Hepatocyte (in vitro differentiated cells): Measurements from ENCODE around the gene TAF4. TPM values are rescaled to one million over a fixed set of nuclear protein-coding genes. Genes with fewer than 3 reads are reported as not detected.

Experiments
- DNase-seq: peaks from one replicate; pipeline ENCODE4 v3.0.0-alpha.2; 2016; ENCODE audit warnings: low spot score
- H2AFZ ChIP-seq: fragments of 200-600 bp; sonication (generic); 2 replicates; pipeline ENCODE4 v1.6.0; 2016; ENCODE audit warnings: antibody characterized with exemption, mild to moderate bottlenecking
- H3K27ac ChIP-seq: fragments of 200-600 bp; sonication (generic); 2 replicates; pipeline ENCODE4 v1.5.1; 2016; ENCODE audit warnings: mild to moderate bottlenecking
- H3K27me3 ChIP-seq: fragments of 200-600 bp; sonication (generic); 2 replicates; pipeline ENCODE4 v1.6.1; 2016
- H3K36me3 ChIP-seq: fragments of 200-600 bp; sonication (generic); replicated peaks from 2 replicates; pipeline ENCODE4 v1.5.1; 2016; ENCODE audit warnings: low read depth; ENCODE audit not compliant: insufficient read depth
- H3K4me1 ChIP-seq: fragments of 200-600 bp; sonication (generic); 2 replicates; pipeline ENCODE4 v1.5.1; 2016; ENCODE audit warnings: mild to moderate bottlenecking, moderate library complexity; ENCODE audit not compliant: insufficient read depth
- H3K4me2 ChIP-seq: fragments of 200-600 bp; sonication (generic); 2 replicates; pipeline ENCODE4 v1.6.0; 2016
- H3K4me3 ChIP-seq: fragments of 200-600 bp; sonication (generic); 2 replicates; pipeline ENCODE4 v1.5.1; 2016; ENCODE audit warnings: mild to moderate bottlenecking
- H3K79me2 ChIP-seq: fragments of 200-600 bp; sonication (generic); 2 replicates; pipeline ENCODE4 v1.6.0; 2017; ENCODE audit warnings: mild to moderate bottlenecking
- H3K9me2 ChIP-seq: fragments of 200-600 bp; sonication (generic); replicated peaks from 2 replicates; pipeline ENCODE4 v1.6.0; 2017; ENCODE audit warnings: mild to moderate bottlenecking; ENCODE audit not compliant: insufficient read depth
- H3K9me3 ChIP-seq: fragments of 200-600 bp; sonication (generic); 2 replicates; pipeline ENCODE4 v1.5.1; 2016; ENCODE audit warnings: low read depth, mild to moderate bottlenecking
- H4K20me1 ChIP-seq: fragments of 200-600 bp; sonication (generic); 2 replicates; pipeline ENCODE4 v1.6.0; 2016; ENCODE audit warnings: mild to moderate bottlenecking; ENCODE audit not compliant: insufficient read depth, poor library complexity, severe bottlenecking
- CTCF ChIP-seq: fragments of 200-600 bp; sonication (generic); IDR thresholded peaks from 2 replicates; pipeline ENCODE4 v1.5.1; 2016; ENCODE audit warnings: antibody characterized with exemption, mild to moderate bottlenecking; ENCODE audit not compliant: poor library complexity
- EZH2 ChIP-seq: fragments of 200-600 bp; sonication (generic); IDR thresholded peaks from 2 replicates; pipeline ENCODE4 v1.6.1; 2016; ENCODE audit warnings: antibody characterized with exemption, mild to moderate bottlenecking, borderline replicate concordance
- EZH2phosphoT487 ChIP-seq: fragments of 200-600 bp; sonication (generic); IDR thresholded peaks from one replicate; pipeline ENCODE4 v1.6.1; 2018; ENCODE audit warnings: antibody characterized with exemption, mild to moderate bottlenecking, low read depth, moderate library complexity; ENCODE audit not compliant: unreplicated experiment, severe bottlenecking
- WGBS: methylation state at CpG from one replicate; pipeline ENCODE4 v1.1.6; 2016; ENCODE audit warnings: low lambda C conversion rate; ENCODE audit errors: missing lambda C conversion rate; 5-methylcytosine and 5-hydroxymethylcytosine counted together
- polyA plus RNA-seq: library from polyadenylated mRNA; unstranded; fragments of >200 nt; fragmentation: Nextera tagmentation; extraction: Ambion mirVana; gene quantifications from 2 replicates; pipeline ENCODE4 v1.2.1, GENCODE V29; 2016
- total RNA-seq: library from RNA; depleted of rRNA; stranded (reverse); fragments of >200 nt; gene quantifications from 2 replicates; pipeline ENCODE4 v1.2.3, GENCODE V29; 2014

The TAF4 gene
- total and polyA plus RNA-seq, 2 experiments from 2014 or later = 2.9 to 6.6 TPM

GRCh38 chr20:61979701-61980635, 85.7 kb downstream of the TAF4 start:
- 97% methylated on average over 55 of the region's 65 CpGs for WGBS

GRCh38 chr20:61979090-61979489, 86.6 kb downstream of the TAF4 start:
- H3K27ac ChIP-seq = no peak overlapping the region
- no peaks in the 10 kb centered on the region for H3K36me3 ChIP-seq
- no peak overlapping the region for H3K4me2 ChIP-seq
- no peaks in the 10 kb centered on the region for H3K9me2 ChIP-seq
- WGBS = 97% methylated on average over 11 of the region's 12 CpGs
- no peak for DNase-seq
- H3K79me2 ChIP-seq = no peaks in the 10 kb centered on the region
- no peak overlapping the region for H2AFZ ChIP-seq
- no peaks in the 10 kb centered on the region for H3K9me3 ChIP-seq
- H4K20me1 ChIP-seq = no peaks in the 10 kb centered on the region
- H3K4me3 ChIP-seq = no peak overlapping the region
- TF ChIP-seq CTCF (no peak), EZH2 (no peak), EZH2phosphoT487 (no peak)
- no peaks in the 10 kb centered on the region for H3K27me3 ChIP-seq
- H3K4me1 ChIP-seq = no peaks in the 10 kb centered on the region

More at GRCh38 chr20:61979701-61980635, 85.7 kb downstream of the TAF4 start:
- Histone ChIP-seq H3K4me3 (no peak overlapping the region), H3K27me3 (no peaks in the 10 kb centered on the region), H2AFZ (no peak overlapping the region), H4K20me1 (no peaks in the 10 kb centered on the region), H3K9me3 (no peaks in the 10 kb centered on the region), H3K9me2 (no peaks in the 10 kb centered on the region), H3K4me2 (no peak overlapping the region), H3K36me3 (no peaks in the 10 kb centered on the region), H3K79me2 (no peaks in the 10 kb centered on the region), H3K27ac (no peak overlapping the region), H3K4me1 (no peaks in the 10 kb centered on the region)
- no peak for TF ChIP-seq CTCF
- no peak for TF ChIP-seq EZH2phosphoT487
- no peak for TF ChIP-seq EZH2
- DNase-seq = no peak

- Histone ChIP-seq H3K36me3 (no peaks in the 10 kb centered on the region), H3K27me3 (no peaks in the 10 kb centered on the region), H3K79me2 (no peaks in the 10 kb centered on the region), H4K20me1 (no peaks in the 10 kb centered on the region), H3K9me2 (no peaks in the 10 kb centered on the region), H3K4me3 (no peak overlapping the region), H3K9me3 (no peaks in the 10 kb centered on the region), H3K4me1 (no peaks in the 10 kb centered on the region), H2AFZ (no peak overlapping the region), H3K4me2 (no peak overlapping the region), H3K27ac (no peak overlapping the region)
- no peak for DNase-seq
- 100% methylated on average over 3 of the region's 20 CpGs for WGBS
- TF ChIP-seq EZH2 (no peak), EZH2phosphoT487 (no peak), CTCF (no peak)
Observed at GRCh38 chr20:61978491-61978890, 87.2 kb downstream of the TAF4 start.
